Measurements from ENCODE around the gene SYNM. TPM values are rescaled to one million over a fixed set of nuclear protein-coding genes. Genes with fewer than 3 reads are reported as not detected.

The SYNM gene
- total and polyA plus RNA-seq, 2 of the 8 experiments (the other 6 are each of a cell fraction or from before 2014, with no cell fraction given), result 0.89 to 2.0 TPM

- H2BK5ac ChIP-seq (ENCODE audit: low read depth, low read length), result no peak overlapping the region
- H4K20me1 ChIP-seq (replicated peaks in 1 of 2; ENCODE audit: control insufficient read depth in 1 of 2, insufficient read depth in 2 of 2, low read length in 2 of 2), result no peaks in the 10 kb centered on the region
- no peaks in the 10 kb centered on the region for H3K36me3 ChIP-seq (ENCODE audit: control insufficient read depth in 2 of 4, insufficient read depth in 4 of 4, low read length in 3 of 4)
- no peak overlapping the region for H3K27ac ChIP-seq (ENCODE audit: low read depth, low read length)
- no peaks in the 10 kb centered on the region for H3K79me1 ChIP-seq (ENCODE audit: low read depth, low read length)
- CTCF ChIA-PET (ENCODE audit: partially characterized antibody), result interaction anchor here (0.6 to 2.8 kb wide), 7 partner anchors 10 to 227 kb away, joined by 3 to 11 read pairs (median 3); partner anchors contain the start of gene SYNM
- no peak overlapping the region for H3K4me3 ChIP-seq (ENCODE audit: extremely low read depth in 1 of 4, insufficient read depth in 2 of 4, low read depth in 3 of 4, low read length in 4 of 4)
- no peak overlapping the region for H2BK20ac ChIP-seq (ENCODE audit: low read length)
- H3K4me1 ChIP-seq (replicated peaks in 1 of 4; ENCODE audit: control insufficient read depth in 3 of 4, insufficient read depth in 4 of 4, low read length in 3 of 4), result peaks cover 0 to 18% (median 5%) of the 10 kb centered on the region in 4 experiments; a peak in 5 of 7 replicates
- H3K14ac ChIP-seq (ENCODE audit: insufficient read length), result no peak overlapping the region
- H2BK15ac ChIP-seq (ENCODE audit: low read length), result no peak overlapping the region
- no peak overlapping the region for H2AK5ac ChIP-seq (ENCODE audit: low read depth, low read length)
- H3K4ac ChIP-seq (replicated peaks; ENCODE audit: insufficient read length, low read depth, low read length), result no peak overlapping the region
- H3K79me2 ChIP-seq (ENCODE audit: control insufficient read depth in 1 of 2, insufficient read depth in 2 of 2, low read length in 2 of 2), result no peaks in the 10 kb centered on the region
- H3K9ac ChIP-seq (replicated peaks in 1 of 4; ENCODE audit: extremely low read depth in 1 of 4, low read depth in 3 of 4, low read length in 3 of 4), result no peak overlapping the region
- WGBS, 2 experiments (ENCODE audit: extremely low coverage in 1 of 2, insufficient coverage in 1 of 2, insufficient read length in 1 of 2, insufficient replicate concordance in 2 of 2, low coverage in 1 of 2, low lambda C conversion rate in 2 of 2, missing lambda C conversion rate in 1 of 2), result 87% methylated on average over 12 of the region's 12 CpGs; no CpG with 5 or more reads in 1 of the 2 experiments
- H3K4me2 ChIP-seq (ENCODE audit: insufficient read depth in 1 of 2, low read depth in 2 of 2, low read length in 2 of 2), result no peak overlapping the region
- H3K18ac ChIP-seq (ENCODE audit: extremely low read depth, low read length), result no peak overlapping the region
- H3K56ac ChIP-seq (replicated peaks; ENCODE audit: insufficient read length, low read depth, low read length), result no peak overlapping the region
- no peak overlapping the region for H2BK12ac ChIP-seq (ENCODE audit: low read depth, low read length)
- no peak overlapping the region for H2AFZ ChIP-seq (ENCODE audit: low read length)
- H2BK120ac ChIP-seq (replicated peaks; ENCODE audit: low read depth, low read length), result no peak overlapping the region
- no peak overlapping the region for H4K91ac ChIP-seq (replicated peaks; ENCODE audit: insufficient read length, low read length)
- no peak overlapping the region for H4K5ac ChIP-seq (ENCODE audit: insufficient read length, low read depth, low read length)
- DNase-seq (ENCODE audit: low read depth in 1 of 2, low spot score in 2 of 2), result no peak
- peak overlapping the region; percentile 1; the same call in 1 of the 2 replicates for H4K8ac ChIP-seq (ENCODE audit: extremely low read depth, insufficient read depth, low read length)
- POLR2A ChIA-PET (ENCODE audit: partially characterized antibody), result interaction anchor here (0.7 to 2.3 kb wide), 2 partner anchors 11 to 15 kb away, joined by 3 to 6 read pairs; partner anchors contain the start of gene SYNM
- no peaks in the 10 kb centered on the region for H3K27me3 ChIP-seq (replicated peaks in 1 of 4; ENCODE audit: control insufficient read depth in 3 of 4, extremely low read depth in 1 of 4, insufficient read depth in 3 of 4, low read length in 3 of 4)
- no peak overlapping the region for H3K23ac ChIP-seq (ENCODE audit: insufficient read length)
- no peak for FAIRE-seq
- H3K23me2 ChIP-seq (ENCODE audit: low read depth, low read length), result no peaks in the 10 kb centered on the region
- H3K9me3 ChIP-seq (ENCODE audit: insufficient read depth in 2 of 2, low read depth in 1 of 2, low read length in 1 of 2), result no peaks in the 10 kb centered on the region
- TF ChIP-seq KDM1A (IDR thresholded peaks at IDR 0.05; ENCODE audit: borderline replicate concordance, low read length) (no peak), BACH1 (IDR thresholded peaks at IDR 0.05; ENCODE audit: low read length) (no peak), RFX5 (IDR thresholded peaks at IDR 0.05; ENCODE audit: borderline replicate concordance, low read depth, low read length) (no peak)
These were observed 15.3 kb downstream of the SYNM start for GRCh38 chr15:99120050-99120777.
